Medulla oblongata (tissue), 1 donor: ENCODE measurements around the gene GNG14.
"Not testable (repeated sequence)": the region's sequence is repeated elsewhere in the genome, so short reads cannot be mapped to it uniquely, and the experiment has no call there.

Source experiments
- DNase-seq: peaks from one replicate; pipeline ENCODE4 v3.0.0-alpha.2; 2015; ENCODE audit errors: extremely low spot score

Gene GNG14

DNA sequence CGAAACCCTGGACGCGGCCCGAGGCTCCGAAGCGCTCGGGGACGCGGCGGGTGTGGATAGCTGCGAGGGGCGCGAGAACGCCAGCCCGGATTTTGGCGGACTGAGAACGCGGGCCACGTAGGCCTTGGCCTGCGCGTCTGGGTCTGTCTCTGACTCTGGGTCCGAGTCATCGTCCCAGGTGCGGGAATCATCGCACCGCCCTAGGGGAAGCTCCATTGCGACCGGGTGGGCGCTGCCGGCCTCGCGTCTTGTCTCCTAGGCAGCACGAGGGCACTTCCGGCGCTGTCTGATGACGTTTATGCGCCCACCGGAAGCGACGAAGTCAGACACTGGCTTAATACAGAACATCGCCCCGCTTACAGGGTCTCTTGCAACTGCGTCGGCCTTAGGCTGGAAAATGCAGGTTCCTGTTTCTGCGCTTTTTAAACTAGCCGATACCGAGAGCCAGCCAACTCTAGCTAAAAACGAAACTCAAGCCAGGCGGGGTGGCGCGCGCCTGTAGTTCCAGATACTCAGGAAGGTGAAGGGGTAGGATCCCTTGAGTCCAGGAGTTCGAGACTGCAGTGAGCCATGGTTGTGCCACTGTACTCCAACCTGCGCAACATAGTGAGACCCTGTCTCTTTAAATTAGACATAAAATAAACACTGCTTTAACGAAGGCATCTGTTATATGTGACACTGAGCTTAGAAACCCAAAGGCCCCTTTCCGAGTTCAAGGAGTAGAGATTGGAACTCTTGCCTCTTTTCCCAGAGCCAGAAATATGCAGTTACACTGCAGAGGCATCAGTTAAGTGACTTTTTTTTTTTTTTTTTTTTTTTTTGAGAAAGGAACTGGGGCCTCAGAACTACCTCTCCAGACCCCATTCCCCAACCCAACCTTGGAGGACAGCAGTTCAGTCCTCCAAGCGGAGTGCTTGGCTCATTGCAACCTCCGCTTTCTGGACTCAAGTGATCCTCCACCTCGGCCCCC lies 8.9 kb downstream of the GNG14 start, which contains the start of gene FBXW9:
Gene FBXW9, minus strand, starts transcription at position 266 of the 970 bp plus-strand sequence. Its CDS starts 50 bp downstream, at position 216.
- peak; percentile 96 for DNase-seq

- not testable (repeated sequence) for DNase-seq
Measured at GRCh38 chr19:12697425-12697824, 9.6 kb downstream of the GNG14 start.

DNA sequence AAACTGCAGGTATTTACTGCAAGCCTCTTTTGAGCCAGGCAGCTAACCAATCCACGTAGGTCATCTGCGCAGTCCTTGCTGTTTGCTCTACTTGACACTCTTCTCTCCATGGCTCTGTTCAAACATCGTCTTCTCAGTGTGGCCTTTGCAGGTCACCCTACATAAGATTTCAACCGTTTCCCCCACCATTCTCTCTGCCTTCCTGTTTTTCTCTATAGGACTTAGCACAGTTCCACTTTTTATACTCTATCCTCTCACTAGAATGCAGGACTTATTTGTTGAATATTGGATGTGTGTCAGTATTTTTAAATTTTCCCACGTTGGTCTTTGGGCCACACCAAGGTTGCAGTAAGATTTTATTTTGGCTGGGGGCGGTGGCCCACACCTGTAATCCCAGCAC lies 10.3 kb downstream of the GNG14 start:
- DNase-seq = no peak

DNA sequence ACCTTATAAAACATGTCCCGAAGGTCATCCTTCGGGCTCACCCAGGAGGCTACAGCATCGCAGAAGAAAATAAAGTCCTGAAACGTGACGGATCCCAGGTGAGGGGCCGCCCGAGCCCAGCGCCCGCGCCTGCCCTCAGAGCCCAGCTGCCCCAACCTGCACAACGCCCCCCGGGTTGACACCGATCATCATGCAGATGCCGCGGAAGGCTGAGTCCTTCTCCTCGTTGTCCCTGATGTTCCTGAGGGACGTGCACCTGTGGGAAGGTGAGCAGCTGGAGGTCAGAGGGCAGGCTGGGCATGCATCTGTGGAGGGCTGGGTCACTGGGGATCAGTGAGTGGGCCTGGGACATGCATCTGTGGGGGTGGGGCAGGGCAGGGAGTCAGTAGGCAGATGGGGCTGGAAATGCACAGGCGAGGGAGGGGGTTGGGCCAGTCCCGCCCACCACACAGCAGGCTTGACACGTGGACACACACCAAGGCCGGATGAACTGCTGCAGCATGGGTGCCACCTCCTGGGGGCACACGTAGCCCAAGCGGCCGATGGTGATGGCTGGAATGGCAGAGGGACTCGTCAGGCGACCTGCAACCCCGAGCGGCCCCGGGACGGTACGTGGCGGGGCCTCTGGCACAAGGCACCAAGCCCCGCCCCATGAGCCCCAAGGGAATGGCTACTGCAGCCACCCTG lies 13.9 kb downstream of the GNG14 start:
- DNase-seq = no peak

GRCh38 chr19:12703046-12703445 lies 15.2 kb downstream of the GNG14 start:
- no peak for DNase-seq

GRCh38 chr19:12705169-12705568 lies 17.4 kb downstream of the GNG14 start:
- DNase-seq = no peak

DNA sequence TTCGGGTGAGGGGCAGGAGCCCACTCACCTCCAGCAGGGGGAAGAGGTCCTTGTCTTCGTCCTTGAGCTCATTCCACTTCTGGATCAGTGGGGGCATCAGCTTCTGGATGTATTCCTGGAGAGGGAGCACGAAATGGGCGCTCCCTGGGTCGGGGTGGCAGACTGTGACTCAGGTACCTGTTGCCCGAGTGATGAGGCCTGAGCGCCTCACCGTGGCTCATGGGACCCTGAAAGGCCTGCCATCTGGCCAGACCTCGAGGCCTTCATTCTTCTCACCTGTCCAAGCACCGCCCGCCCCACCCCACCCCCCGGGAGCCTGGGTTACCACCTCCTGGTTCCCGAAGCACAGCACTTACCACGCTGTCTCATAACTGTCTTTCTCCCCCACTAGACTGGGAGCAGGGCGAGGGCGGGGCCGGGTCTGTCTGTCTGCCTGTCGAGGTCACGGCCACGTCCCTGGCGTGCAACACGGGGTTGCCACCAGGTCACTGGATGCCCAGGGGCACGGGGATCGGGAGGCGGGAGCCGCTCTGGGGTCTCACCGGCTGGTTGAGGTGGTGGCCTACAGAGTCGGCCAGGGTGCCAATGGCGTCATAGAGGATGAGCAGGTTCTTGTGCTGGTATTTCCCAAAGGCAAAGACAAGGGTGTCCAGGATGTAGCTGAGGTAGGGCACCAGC lies 18.0 kb downstream of the GNG14 start:
- DNase-seq = no peak

GRCh38 chr19:12706332-12706718 lies 18.5 kb downstream of the GNG14 start:
- DNase-seq = no peak

GRCh38 chr19:12708641-12709040 lies 20.8 kb downstream of the GNG14 start:
- DNase-seq = no peak

GRCh38 chr19:12711187-12711586 lies 23.4 kb downstream of the GNG14 start:
- DNase-seq = no peak

- not testable (repeated sequence) for DNase-seq
Measured at GRCh38 chr19:12712077-12712476, 24.3 kb downstream of the GNG14 start.

DNA sequence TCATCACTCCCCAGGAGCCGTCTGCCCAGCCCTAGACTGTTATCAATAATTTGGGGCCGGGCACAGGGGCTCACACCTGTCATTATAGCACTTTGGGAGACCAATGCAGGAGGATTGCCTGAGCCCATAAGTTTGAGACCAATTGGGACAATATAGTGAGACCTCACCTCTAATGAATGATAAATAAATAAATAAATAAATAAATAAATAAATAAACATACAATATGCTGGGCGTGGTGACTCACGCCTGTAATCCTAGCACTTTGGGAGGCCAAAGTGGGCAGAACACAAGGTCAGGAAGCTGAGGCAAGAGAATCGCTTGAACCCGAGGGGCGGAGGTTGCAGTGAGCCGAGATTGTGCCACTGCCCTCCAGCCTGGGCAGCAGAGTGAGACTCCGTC lies 25.5 kb downstream of the GNG14 start:
- not testable (repeated sequence) for DNase-seq

DNA sequence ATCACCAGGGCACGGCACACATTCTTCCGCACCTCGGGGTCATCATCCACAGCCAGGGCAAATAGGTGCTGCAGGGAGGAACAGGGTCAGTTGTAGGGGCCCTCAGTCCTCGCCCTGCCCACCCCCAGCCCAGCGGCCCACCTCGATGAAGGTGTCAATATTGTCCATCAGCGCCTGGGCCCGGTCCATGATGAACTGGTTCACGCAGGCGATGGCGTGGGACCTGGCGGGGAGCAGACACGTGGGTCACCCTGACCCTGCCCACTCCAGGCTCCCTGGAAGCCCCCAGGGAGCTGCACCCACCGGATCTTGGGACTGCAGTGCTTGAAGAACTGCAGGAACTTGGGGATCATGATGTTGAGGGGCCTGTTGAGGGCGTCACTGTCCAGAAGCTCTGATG lies 27.3 kb downstream of the GNG14 start:
- DNase-seq = no peak

GRCh38 chr19:12715929-12716328 lies 28.1 kb downstream of the GNG14 start:
- DNase-seq = no peak

DNA sequence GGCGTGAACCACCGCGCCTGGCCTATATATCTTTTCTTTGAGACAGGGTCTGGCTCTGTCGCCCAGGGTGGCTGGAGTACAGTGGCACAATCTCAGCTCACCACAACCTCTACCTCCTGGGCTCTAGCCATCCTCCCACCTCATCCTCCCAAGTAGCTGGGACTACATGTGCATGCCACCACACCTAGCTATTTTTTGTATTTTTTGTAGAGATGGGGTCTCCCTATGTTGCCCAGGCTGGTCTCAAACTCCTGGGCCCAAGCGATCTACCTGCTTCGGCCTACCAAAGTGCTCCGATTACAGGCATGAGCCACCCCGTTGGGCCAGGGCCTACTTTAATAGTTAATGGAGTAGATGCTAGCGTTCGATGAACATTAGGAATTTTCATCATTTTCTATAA lies 32.5 kb downstream of the GNG14 start:
- DNase-seq = no peak

DNA sequence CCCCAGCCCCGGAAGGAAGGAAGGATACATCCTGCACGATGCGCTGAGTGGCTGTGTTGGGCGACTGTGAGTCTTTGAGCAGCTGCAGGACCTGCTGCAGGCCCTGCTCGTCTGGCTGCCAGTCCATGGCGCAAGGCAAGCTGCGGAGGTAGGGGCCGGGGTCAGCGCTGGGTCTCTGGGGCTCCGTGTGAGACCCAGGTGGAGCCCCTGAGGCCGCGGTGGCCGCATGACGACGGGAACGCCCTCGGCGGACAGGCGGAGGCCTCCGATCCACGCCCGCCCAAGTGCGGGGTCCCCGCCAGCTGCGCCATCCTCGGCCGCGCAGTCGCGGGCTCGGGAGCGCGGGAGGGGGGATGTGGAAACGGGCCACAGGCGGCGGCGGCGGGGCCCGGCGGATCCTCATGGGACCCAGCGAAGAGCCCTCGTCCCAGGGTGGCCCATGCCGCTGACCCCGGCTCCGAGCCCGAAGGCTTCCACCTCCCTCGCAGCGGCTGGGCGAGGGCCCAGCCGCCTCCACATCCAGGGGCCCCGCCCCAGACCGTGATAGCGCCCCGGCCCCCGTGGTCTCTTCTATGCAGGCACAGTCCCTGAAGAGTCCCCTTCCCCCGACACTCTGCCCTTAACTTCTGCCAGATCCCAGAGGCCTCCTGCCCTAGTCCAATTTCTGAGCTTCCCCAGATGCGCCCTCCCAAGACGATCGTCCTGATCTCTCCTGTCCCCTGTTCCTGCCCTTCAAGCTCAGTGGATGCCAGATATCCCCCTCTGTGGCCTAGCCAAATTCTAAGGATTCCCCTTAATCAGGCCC lies 33.3 kb downstream of the GNG14 start:
- no peak for DNase-seq

GRCh38 chr19:12721656-12722565 lies 34.1 kb downstream of the GNG14 start:
- DNase-seq = peak; percentile 35

- DNase-seq = peak; percentile 100
Measured at GRCh38 chr19:12722566-12723380, 35.0 kb downstream of the GNG14 start.

GRCh38 chr19:12723381-12723640 lies 35.5 kb downstream of the GNG14 start:
- DNase-seq = no peak
